Neural progenitor cell (in vitro differentiated cells): ENCODE measurements around the gene BTBD9. TPM values are rescaled to one million over a fixed set of nuclear protein-coding genes. Genes with fewer than 3 reads are reported as not detected.

ENCODE experiments used
- DNase-seq: peaks from one replicate; pipeline ENCODE4 v3.0.0-alpha.2; 2016; ENCODE audit warnings: low spot score
- H2AFZ ChIP-seq: fragments of 200-600 bp; sonication (generic); replicated peaks from 2 replicates; pipeline ENCODE4 v1.6.1; 2016; ENCODE audit warnings: antibody characterized with exemption
- H3F3A ChIP-seq: fragments of 200-600 bp; sonication (generic); 2 replicates; pipeline ENCODE4 v1.6.1; 2016; ENCODE audit warnings: antibody characterized with exemption, low read depth
- H3K27ac ChIP-seq: fragments of 200-600 bp; sonication (generic); 2 replicates; pipeline ENCODE4 v1.5.1; 2016; ENCODE audit warnings: mild to moderate bottlenecking
- H3K27me3 ChIP-seq: fragments of 200-600 bp; sonication (generic); 2 replicates; pipeline ENCODE4 v1.6.1; 2016; ENCODE audit warnings: mild to moderate bottlenecking, moderate library complexity
- H3K36me3 ChIP-seq: fragments of 200-600 bp; sonication (generic); 2 replicates; pipeline ENCODE4 v1.5.1; 2016
- H3K4me1 ChIP-seq: fragments of 200-600 bp; sonication (generic); 2 replicates; pipeline ENCODE4 v1.6.1; 2016; ENCODE audit warnings: mixed run types
- H3K4me2 ChIP-seq: fragments of 200-600 bp; sonication (generic); 2 replicates; pipeline ENCODE4 v1.6.1; 2016
- H3K4me3 ChIP-seq: fragments of 200-600 bp; sonication (generic); 2 replicates; pipeline ENCODE4 v1.5.1; 2016
- H3K79me2 ChIP-seq: fragments of 200-600 bp; sonication (generic); 2 replicates; pipeline ENCODE4 v1.6.1; 2016; ENCODE audit warnings: low read depth
- H3K9ac ChIP-seq: fragments of 200-600 bp; sonication (generic); 2 replicates; pipeline ENCODE4 v1.6.1; 2016
- H3K9me3 ChIP-seq: fragments of 200-600 bp; sonication (generic); 2 replicates; pipeline ENCODE4 v1.5.1; 2016; ENCODE audit warnings: low read depth
- H4K20me1 ChIP-seq: fragments of 200-600 bp; sonication (generic); 2 replicates; pipeline ENCODE4 v1.6.1; 2016; ENCODE audit warnings: low read depth
- H3K27ac Mint-ChIP-seq: 3 replicates; pipeline ENCODE4 v1.8.0; 2021; ENCODE audit warnings: mixed read lengths
- H3K27me3 Mint-ChIP-seq: 2 replicates; pipeline ENCODE4 v1.8.0; 2022; ENCODE audit warnings: low read depth, mild to moderate bottlenecking, inconsistent platforms, moderate library complexity, mixed read lengths; ENCODE audit not compliant: insufficient read depth
- H3K36me3 Mint-ChIP-seq: 3 replicates; pipeline ENCODE4 v1.8.0; 2021; ENCODE audit warnings: mixed read lengths
- H3K4me1 Mint-ChIP-seq: 3 replicates; pipeline ENCODE4 v1.8.0; 2021; ENCODE audit warnings: mixed read lengths
- H3K4me3 Mint-ChIP-seq: 3 replicates; pipeline ENCODE4 v1.8.0; 2021; ENCODE audit warnings: mild to moderate bottlenecking, moderate library complexity, mixed read lengths
- H3K9me3 Mint-ChIP-seq: 3 replicates; pipeline ENCODE4 v1.8.0; 2020; ENCODE audit warnings: mixed read lengths
- EZH2 ChIP-seq: fragments of 200-600 bp; sonication (generic); IDR thresholded peaks from 2 replicates; pipeline ENCODE4 v1.6.1; 2017; ENCODE audit warnings: antibody characterized with exemption, mild to moderate bottlenecking, moderate library complexity
- EZH2phosphoT487 ChIP-seq: fragments of 200-600 bp; sonication (generic); IDR thresholded peaks from 2 replicates; pipeline ENCODE4 v1.6.1; 2017; ENCODE audit warnings: antibody characterized with exemption
- total RNA-seq: library from RNA; depleted of rRNA; stranded (reverse); fragments of >200 nt; gene quantifications from 2 replicates; pipeline ENCODE4 v1.2.3, GENCODE V29; 2015; ENCODE audit warnings: low replicate concordance
- TF ChIP-seq, protein P1 (sequence below): fragments of 200-600 bp; sonication (generic); IDR thresholded peaks from 2 replicates; pipeline ENCODE4 v1.5.1; 2017; ENCODE audit warnings: antibody characterized with exemption, mild to moderate bottlenecking

BTBD9 gene
- total RNA-seq, 1 donor from 2014 or later, result 16.9 TPM

DNA sequence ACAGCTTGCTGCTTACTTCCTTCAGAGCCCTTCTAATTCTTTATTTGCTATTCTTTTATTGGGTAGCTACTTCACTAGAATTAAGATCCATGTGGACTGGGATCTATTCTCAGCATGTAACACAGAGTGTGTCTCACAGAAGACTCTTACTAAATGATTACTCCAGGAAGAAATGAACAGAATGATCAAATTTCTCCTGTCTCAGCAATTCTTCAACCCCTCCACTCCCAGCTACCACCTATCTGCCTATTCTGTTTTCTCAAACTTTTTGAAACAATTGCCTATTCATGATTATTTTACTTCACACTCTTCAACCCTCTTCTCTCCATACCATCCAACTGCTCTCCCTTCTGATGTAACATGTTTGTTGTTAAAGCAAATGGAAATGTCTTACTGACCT lies 132.6 kb downstream of the BTBD9 start:
- Histone ChIP-seq H2AFZ (no peak overlapping the region), H3K4me2 (no peak overlapping the region), H3K4me3 (no peak overlapping the region), H3F3A (no peaks in the 10 kb centered on the region), H3K9ac (no peak overlapping the region), H3K36me3 (no peaks in the 10 kb centered on the region), H3K27ac (no peak overlapping the region), H3K4me1 (peaks cover 27% of the 10 kb centered on the region), H3K79me2 (no peaks in the 10 kb centered on the region), H3K9me3 (no peaks in the 10 kb centered on the region), H4K20me1 (peaks cover 2% of the 10 kb centered on the region), H3K27me3 (no peaks in the 10 kb centered on the region)
- no peaks in the 10 kb centered on the region for H3K36me3 Mint-ChIP-seq
- no peak overlapping the region for H3K4me3 Mint-ChIP-seq
- H3K27ac Mint-ChIP-seq, result no peak overlapping the region
- H3K27me3 Mint-ChIP-seq, result peaks cover 2% of the 10 kb centered on the region
- H3K4me1 Mint-ChIP-seq, result no peaks in the 10 kb centered on the region
- DNase-seq, result no peak
- H3K9me3 Mint-ChIP-seq, result no peaks in the 10 kb centered on the region
- TF ChIP-seq EZH2, result no peak

GRCh38 chr6:38505826-38506225 lies 133.9 kb downstream of the BTBD9 start:
- H3K27ac ChIP-seq, result no peak overlapping the region
- no peaks in the 10 kb centered on the region for H3F3A ChIP-seq
- no peaks in the 10 kb centered on the region for H3K9me3 ChIP-seq
- H3K9ac ChIP-seq, result no peak overlapping the region
- TF ChIP-seq EZH2phosphoT487 (no peak), EZH2 (no peak)
- TF ChIP-seq, protein P1, sequence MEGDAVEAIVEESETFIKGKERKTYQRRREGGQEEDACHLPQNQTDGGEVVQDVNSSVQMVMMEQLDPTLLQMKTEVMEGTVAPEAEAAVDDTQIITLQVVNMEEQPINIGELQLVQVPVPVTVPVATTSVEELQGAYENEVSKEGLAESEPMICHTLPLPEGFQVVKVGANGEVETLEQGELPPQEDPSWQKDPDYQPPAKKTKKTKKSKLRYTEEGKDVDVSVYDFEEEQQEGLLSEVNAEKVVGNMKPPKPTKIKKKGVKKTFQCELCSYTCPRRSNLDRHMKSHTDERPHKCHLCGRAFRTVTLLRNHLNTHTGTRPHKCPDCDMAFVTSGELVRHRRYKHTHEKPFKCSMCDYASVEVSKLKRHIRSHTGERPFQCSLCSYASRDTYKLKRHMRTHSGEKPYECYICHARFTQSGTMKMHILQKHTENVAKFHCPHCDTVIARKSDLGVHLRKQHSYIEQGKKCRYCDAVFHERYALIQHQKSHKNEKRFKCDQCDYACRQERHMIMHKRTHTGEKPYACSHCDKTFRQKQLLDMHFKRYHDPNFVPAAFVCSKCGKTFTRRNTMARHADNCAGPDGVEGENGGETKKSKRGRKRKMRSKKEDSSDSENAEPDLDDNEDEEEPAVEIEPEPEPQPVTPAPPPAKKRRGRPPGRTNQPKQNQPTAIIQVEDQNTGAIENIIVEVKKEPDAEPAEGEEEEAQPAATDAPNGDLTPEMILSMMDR, result no peak
- no peak overlapping the region for H2AFZ ChIP-seq
- H3K36me3 ChIP-seq, result no peaks in the 10 kb centered on the region
- peaks cover 27% of the 10 kb centered on the region for H3K4me1 ChIP-seq
- Mint-ChIP-seq H3K4me1 (no peaks in the 10 kb centered on the region), H3K4me3 (no peak overlapping the region), H3K36me3 (no peaks in the 10 kb centered on the region), H3K27ac (no peak overlapping the region), H3K9me3 (no peaks in the 10 kb centered on the region), H3K27me3 (no peaks in the 10 kb centered on the region)
- no peak overlapping the region for H3K4me2 ChIP-seq
- H3K79me2 ChIP-seq, result no peaks in the 10 kb centered on the region
- H3K4me3 ChIP-seq, result no peak overlapping the region
- no peaks in the 10 kb centered on the region for H3K27me3 ChIP-seq
- no peak for DNase-seq
- H4K20me1 ChIP-seq, result peaks cover 4% of the 10 kb centered on the region

DNA sequence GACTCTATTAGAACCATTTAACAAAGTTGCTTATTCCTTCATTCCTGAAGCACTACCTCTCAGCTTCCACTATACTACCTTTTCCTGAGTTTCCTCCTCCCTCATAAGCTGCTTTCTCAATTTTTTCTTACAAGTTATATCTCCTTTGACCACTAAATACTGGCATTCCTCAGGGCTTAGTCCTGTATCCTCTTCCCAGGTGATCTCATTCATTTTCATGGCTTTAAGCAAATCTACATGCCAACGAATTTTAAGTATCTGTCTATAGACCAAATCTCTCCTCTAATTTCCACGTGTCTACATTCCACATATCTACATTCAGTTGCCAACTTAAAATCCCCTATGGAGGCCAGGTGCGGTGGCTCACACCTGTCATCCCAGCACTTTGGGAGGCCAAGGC lies 134.7 kb downstream of the BTBD9 start:
- H3K36me3 Mint-ChIP-seq, result no peaks in the 10 kb centered on the region
- no peak overlapping the region for H3K4me3 Mint-ChIP-seq
- DNase-seq, result no peak

GRCh38 chr6:38503960-38504682 lies 135.6 kb downstream of the BTBD9 start:
- Histone ChIP-seq H3K36me3 (no peaks in the 10 kb centered on the region), H3K9ac (no peak overlapping the region), H3K4me1 (peaks cover 20% of the 10 kb centered on the region), H3K27ac (no peak overlapping the region), H2AFZ (no peak overlapping the region), H3K27me3 (no peaks in the 10 kb centered on the region), H3K4me3 (no peak overlapping the region), H3K9me3 (no peaks in the 10 kb centered on the region), H3K4me2 (no peak overlapping the region), H3F3A (no peaks in the 10 kb centered on the region), H3K79me2 (no peaks in the 10 kb centered on the region), H4K20me1 (peaks cover 8% of the 10 kb centered on the region)
- H3K27me3 Mint-ChIP-seq, result no peaks in the 10 kb centered on the region
- H3K9me3 Mint-ChIP-seq, result no peaks in the 10 kb centered on the region
- TF ChIP-seq, protein P1, result no peak
- TF ChIP-seq EZH2 (no peak), EZH2phosphoT487 (no peak)
- H3K4me3 Mint-ChIP-seq, result no peak overlapping the region
- H3K4me1 Mint-ChIP-seq, result peaks cover 4% of the 10 kb centered on the region
- H3K36me3 Mint-ChIP-seq, result no peaks in the 10 kb centered on the region
- no peak overlapping the region for H3K27ac Mint-ChIP-seq
- DNase-seq, result no peak

More for the DNA sequence above, 134.7 kb downstream of the BTBD9 start:
- Histone ChIP-seq H3K27ac (no peak overlapping the region), H3K9me3 (no peaks in the 10 kb centered on the region), H3K4me3 (no peak overlapping the region), H3K4me2 (no peak overlapping the region), H3K36me3 (no peaks in the 10 kb centered on the region), H3K4me1 (peaks cover 27% of the 10 kb centered on the region), H2AFZ (no peak overlapping the region), H3K9ac (no peak overlapping the region), H3F3A (no peaks in the 10 kb centered on the region), H3K79me2 (no peaks in the 10 kb centered on the region), H3K27me3 (no peaks in the 10 kb centered on the region), H4K20me1 (peaks cover 4% of the 10 kb centered on the region)
- H3K9me3 Mint-ChIP-seq, result no peaks in the 10 kb centered on the region
- TF ChIP-seq EZH2, result no peak
- TF ChIP-seq EZH2phosphoT487, result no peak
- TF ChIP-seq, protein P1, result no peak
- H3K27me3 Mint-ChIP-seq, result no peaks in the 10 kb centered on the region
- no peaks in the 10 kb centered on the region for H3K4me1 Mint-ChIP-seq
- no peak overlapping the region for H3K27ac Mint-ChIP-seq
